H4 (cell line): ENCODE data around the gene ZBED4. TPM values are rescaled to one million over a fixed set of nuclear protein-coding genes. Genes with fewer than 3 reads are reported as not detected.
"Not testable (repeated sequence)": the region's sequence is repeated elsewhere in the genome, so short reads cannot be mapped to it uniquely, and the experiment has no call there.

Experiments
- DNase-seq: peaks from one replicate; pipeline ENCODE4 v3.0.0-alpha.2; 2015; ENCODE audit warnings: low spot score
- total RNA-seq: library from RNA; depleted of rRNA; stranded (reverse); fragments of >200 nt; shearing (Covaris generic); gene quantifications from 2 replicates; pipeline ENCODE4 v1.2.3, GENCODE V29; 2014

ZBED4 gene
- total RNA-seq, 1 experiment from 2014 or later = 9.1 TPM

DNA sequence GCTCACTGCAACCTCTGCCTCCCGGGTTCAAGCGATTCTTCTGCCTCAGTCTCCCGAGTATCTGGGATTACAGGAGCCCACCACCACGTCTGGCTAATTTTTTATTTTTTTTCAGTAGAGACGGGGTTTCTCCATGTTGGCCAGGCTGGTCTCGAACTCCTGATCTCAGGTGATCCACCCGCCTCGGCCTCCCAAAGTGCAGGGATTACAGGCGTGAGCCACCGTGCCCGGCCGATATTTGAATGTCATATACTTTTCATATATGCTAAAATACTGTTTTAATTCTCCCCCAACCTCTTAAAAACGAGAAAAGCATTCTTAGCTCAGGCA is 1.1 kb upstream of the ZBED4 start:
- DNase-seq = not testable (repeated sequence)

- no peak for DNase-seq
Measured at GRCh38 chr22:49853981-49854831, 562 bp downstream of the ZBED4 start.

DNA sequence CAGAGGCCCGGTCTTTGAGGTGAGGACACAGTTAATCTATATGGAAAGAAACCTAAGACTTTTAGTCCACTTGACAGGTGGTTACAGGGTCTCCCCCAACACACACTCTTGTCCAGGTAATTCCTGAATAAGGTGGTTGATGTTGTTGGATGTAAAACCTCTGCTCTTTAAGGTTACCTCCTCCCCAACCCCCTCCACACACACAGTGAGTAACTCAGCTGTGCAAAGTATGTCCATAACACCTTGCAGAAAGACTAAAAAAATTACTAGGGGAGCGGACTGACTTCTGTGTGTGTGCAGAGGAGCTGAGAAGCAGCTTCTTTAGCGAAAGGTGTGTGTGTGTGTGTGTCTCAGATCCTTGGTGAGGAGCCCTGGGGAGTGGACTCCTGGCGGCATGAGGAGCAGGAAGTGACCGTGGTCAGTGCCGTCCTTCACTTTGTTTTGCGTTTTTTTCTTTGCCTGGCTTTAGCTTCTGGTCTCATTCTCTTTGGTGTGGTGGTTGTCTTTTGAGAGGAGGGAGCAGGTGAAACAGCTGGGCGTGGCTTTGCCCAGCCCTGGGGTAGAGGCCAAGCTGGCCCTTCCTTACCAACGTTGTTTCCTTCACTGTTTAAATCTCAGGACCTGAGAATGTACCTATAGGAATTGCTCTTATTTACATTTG is 1.7 kb downstream of the ZBED4 start:
- DNase-seq = no peak

DNA sequence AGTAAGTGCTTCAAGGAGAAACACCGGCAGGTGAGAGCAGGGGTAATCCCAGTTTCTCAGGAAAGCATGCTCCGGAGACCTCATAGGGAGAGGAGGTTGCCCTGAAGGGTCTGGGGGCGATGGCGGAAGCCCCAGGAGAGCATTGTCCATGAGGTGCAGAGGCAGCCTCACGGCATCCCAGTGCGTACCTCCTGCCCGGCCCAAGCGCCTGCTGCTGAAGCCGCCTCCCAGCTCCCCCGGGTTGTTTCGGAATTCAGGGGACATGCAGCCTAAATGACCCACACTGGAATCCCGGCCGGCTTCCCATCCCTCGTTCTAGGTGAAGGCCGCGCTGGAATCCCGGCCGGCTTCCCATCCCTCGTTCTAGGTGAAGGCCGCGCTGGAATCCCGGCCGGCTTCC is 2.7 kb downstream of the ZBED4 start:
- DNase-seq = no peak

DNA sequence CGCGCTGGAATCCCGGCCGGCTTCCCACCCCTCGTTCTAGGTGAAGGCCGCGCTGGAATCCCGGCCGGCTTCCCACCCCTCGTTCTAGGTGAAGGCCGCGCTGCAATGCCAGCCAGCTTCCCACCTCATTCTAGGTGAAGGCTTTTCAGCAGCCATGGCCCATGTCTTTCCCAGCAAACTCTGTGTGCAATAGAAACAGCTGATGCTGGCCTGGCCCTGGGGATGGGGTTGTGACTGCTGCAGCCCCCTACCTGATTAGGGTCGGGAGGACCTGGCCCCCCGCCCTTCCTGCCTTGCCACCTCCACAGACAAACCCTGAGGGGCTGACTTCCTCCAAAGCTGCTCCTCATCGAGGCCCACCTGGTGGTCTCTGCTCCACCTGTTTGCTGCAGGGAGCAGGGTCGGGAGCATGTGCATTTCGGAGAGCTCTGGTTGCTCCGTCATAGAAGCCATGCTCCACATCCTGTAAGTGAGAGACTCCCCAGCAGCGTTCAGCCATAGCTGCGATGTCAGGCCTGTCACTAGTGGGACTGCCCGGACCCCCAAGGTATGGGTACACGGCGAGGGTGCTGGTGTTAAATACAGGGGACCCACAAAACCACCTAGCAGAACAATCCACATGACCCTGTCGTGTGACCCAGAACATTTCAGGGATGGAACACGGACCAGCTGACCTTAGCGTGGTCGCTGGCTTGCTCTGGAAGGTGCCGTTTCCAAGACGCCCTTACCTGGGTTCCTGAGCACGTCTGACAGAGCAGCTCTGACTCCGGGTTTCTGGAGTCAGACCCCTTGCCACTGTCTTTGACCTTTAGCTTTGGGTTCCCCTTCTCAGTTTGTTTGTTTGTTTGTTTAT is 3.3 kb downstream of the ZBED4 start:
- DNase-seq = no peak

GRCh38 chr22:49858827-49859226 is 5.2 kb downstream of the ZBED4 start:
- no peak for DNase-seq

- no peak for DNase-seq
Measured at GRCh38 chr22:49861642-49862495, 8.2 kb downstream of the ZBED4 start.

GRCh38 chr22:49862496-49862776 is 8.8 kb downstream of the ZBED4 start:
- no peak for DNase-seq

- DNase-seq = no peak
Measured at GRCh38 chr22:49863931-49864330, 10.3 kb downstream of the ZBED4 start.

DNA sequence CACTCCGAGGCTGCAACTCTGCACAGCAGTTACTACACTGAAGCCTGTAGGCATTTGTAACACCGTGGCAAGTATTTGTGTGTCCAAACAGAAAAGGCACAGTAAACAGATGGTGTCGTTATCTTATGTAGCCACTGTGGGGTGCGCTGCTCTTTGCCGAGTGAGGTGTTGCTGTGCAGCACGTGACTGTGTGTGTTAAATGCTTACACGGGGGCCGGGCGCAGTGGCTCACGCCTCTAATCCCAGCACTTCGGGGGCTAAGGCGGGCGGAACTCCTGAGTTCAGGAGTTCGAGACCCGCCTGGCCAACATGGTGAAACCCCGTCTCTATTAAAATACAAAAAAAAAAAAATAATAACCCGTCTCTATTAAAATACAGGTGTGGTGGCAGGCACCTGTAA is 11.5 kb downstream of the ZBED4 start:
- DNase-seq = no peak

GRCh38 chr22:49866134-49866533 is 12.5 kb downstream of the ZBED4 start:
- DNase-seq = no peak

GRCh38 chr22:49866646-49867045 is 13.0 kb downstream of the ZBED4 start:
- no peak for DNase-seq

DNA sequence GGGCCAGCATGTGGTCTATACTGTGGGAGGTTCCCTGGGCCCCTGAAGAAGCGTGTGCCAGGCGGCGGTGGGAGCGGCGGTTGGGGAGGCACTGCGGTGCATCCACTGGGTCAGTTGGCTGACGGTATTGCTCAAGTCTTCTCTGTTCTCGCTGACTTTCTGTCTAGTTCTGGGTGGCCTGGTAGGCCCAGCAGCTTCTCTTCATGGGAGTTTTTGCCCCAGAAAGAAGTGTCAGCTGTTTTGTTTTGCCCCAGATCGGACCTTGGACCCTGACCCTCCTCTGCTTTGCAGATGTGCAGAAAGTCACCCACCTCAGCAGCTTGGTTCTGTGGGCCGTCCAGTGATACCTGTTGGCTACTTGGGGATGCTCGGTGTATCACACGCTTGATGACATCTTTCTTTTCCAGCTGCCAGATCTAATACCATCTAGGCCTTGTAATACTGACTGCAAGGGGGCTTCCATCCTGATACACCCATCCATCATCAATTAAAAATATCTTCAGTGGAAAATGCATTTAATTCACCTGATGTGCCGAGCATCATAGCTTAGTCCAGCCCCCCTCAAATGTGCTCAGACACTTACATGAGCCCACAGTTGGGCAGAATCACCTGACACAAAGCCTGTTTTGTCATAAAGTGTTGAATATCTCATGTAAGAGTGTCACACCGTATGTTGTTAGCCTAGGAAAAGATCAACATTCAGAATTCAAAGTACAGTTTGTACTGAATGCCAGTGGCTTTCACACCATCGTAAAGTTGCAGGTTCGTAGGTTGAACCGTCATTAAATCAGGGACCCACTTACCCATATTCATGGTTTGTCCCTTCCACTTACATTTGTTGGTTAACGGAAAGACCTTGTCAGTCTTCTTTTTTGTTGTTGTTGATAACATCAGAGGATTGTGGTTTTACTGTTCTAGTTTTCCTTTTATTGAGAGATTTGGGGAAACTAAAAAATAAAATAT is 13.9 kb downstream of the ZBED4 start:
- no peak for DNase-seq

- no peak for DNase-seq
Measured at GRCh38 chr22:49869086-49869830, 15.6 kb downstream of the ZBED4 start.

DNA sequence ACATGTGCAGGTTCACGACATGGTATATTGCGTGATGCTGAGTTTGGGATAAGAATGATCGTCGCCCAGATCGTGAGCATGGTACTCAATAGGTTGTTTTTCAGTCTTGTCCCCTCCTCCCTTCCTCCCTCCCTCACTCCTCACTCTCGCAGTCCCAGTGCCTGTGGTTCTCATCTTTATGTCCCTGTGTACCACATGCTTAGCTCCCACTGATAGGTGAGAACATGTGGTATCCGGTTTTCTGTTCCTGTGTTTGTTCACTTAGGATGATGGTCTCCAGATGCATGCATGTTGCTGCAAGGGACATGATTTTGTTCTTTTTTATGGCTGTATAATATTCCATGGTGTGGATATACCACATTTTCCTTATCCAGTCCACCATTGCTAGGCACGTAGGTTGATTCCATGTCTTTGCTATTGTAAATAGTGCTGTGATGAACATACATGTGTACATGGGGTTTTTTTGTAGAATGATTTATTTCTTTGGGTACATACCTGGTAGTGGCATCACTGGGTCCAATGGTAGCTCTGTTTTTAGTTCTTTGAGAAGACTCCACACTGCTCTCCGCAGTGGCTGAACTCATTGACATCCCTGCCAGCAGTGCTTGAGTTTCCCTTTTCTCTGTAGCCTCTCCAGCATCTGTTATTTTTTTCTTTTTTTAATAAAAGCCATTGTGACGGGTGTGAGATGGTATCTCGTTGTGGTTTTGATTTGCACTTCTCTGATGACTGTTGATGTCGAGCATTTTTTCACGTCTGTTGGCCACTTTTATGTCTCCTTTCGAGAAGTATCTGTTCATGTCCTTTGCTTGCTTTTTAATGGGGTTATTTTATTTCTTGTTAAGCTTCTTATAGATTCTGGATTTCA is 16.4 kb downstream of the ZBED4 start:
- DNase-seq = no peak

- DNase-seq = no peak
Measured at GRCh38 chr22:49871482-49871881, 17.8 kb downstream of the ZBED4 start.

GRCh38 chr22:49872347-49872746 is 18.7 kb downstream of the ZBED4 start:
- no peak for DNase-seq

- DNase-seq = no peak
Measured at GRCh38 chr22:49873228-49873940, 19.7 kb downstream of the ZBED4 start.
